Measurements from ENCODE around the gene FAM234B.

GRCh38 chr12:13106666-13107065 is 62.5 kb downstream of the FAM234B start:
- TF ChIP-seq POLR2AphosphoS5 (IDR thresholded peaks at IDR 0.05; ENCODE audit: low read depth) (no peak), CTCF (conservative IDR thresholded peaks at IDR 0.05; ENCODE audit: low read depth in 2 of 2) (no peak), EZH2phosphoT487 (IDR thresholded peaks at IDR 0.05; ENCODE audit: unreplicated experiment) (no peak), REST (IDR thresholded peaks at IDR 0.05; ENCODE audit: unreplicated experiment) (no peak), CREB1 (CRISPR knock-in tag; IDR thresholded peaks at IDR 0.05; ENCODE audit: low read depth) (no peak), EZH2 (IDR thresholded peaks at IDR 0.05; ENCODE audit: low read depth, unreplicated experiment) (no peak), ETS1 (IDR thresholded peaks at IDR 0.05) (no peak), NANOG (IDR thresholded peaks at IDR 0.05; ENCODE audit: borderline replicate concordance) (no peak), JUNB (IDR thresholded peaks at IDR 0.05; ENCODE audit: unreplicated experiment) (no peak)

Measured in GM23338 (cell line).